HG02884 (cell line): ENCODE measurements around the gene RIPPLY1.
"Not testable (repeated sequence)": the region's sequence is repeated elsewhere in the genome, so short reads cannot be mapped to it uniquely, and the experiment has no call there.

Experiments used
- ATAC-seq: cut with Tn5 transposase; IDR thresholded peaks from one replicate; pipeline ENCODE4 v1.9.1; 2021; ENCODE audit warnings: mild to moderate bottlenecking, moderate library complexity; ENCODE audit not compliant: unreplicated experiment

The RIPPLY1 gene

GRCh38 chrX:106912864-106913263, 9.7 kb upstream of the RIPPLY1 start:
- ATAC-seq = no peak

- ATAC-seq = no peak
These were observed 3.2 kb upstream of the RIPPLY1 start for GRCh38 chrX:106906361-106906760.

- no peak for ATAC-seq
These were observed 2.0 kb upstream of the RIPPLY1 start for GRCh38 chrX:106905064-106905708.

- ATAC-seq = no peak
These were observed 851 bp upstream of the RIPPLY1 start for GRCh38 chrX:106903856-106904528.

GRCh38 chrX:106902684-106903083, 457 bp downstream of the RIPPLY1 start:
- no peak for ATAC-seq

GRCh38 chrX:106901781-106902219, 1.3 kb downstream of the RIPPLY1 start:
- no peak for ATAC-seq

- no peak for ATAC-seq
These were observed 1.8 kb downstream of the RIPPLY1 start for GRCh38 chrX:106901341-106901740.

GRCh38 chrX:106899841-106900240, 3.3 kb downstream of the RIPPLY1 start:
- no peak for ATAC-seq

- no peak for ATAC-seq
These were observed 3.9 kb downstream of the RIPPLY1 start for GRCh38 chrX:106899276-106899675.

GRCh38 chrX:106898462-106898861, 4.7 kb downstream of the RIPPLY1 start:
- peak; percentile 72 for ATAC-seq

- no peak for ATAC-seq
These were observed 5.9 kb downstream of the RIPPLY1 start for GRCh38 chrX:106897259-106897658.

GRCh38 chrX:106894978-106895452, 8.1 kb downstream of the RIPPLY1 start:
- no peak for ATAC-seq

- ATAC-seq = peak; percentile 60
These were observed 8.7 kb downstream of the RIPPLY1 start for GRCh38 chrX:106894392-106894909.

GRCh38 chrX:106891762-106892460, 11.2 kb downstream of the RIPPLY1 start:
- no peak for ATAC-seq

- no peak for ATAC-seq
These were observed 13.7 kb downstream of the RIPPLY1 start for GRCh38 chrX:106889468-106889867.

- ATAC-seq = no peak
These were observed 28.0 kb downstream of the RIPPLY1 start for GRCh38 chrX:106875151-106875550.

GRCh38 chrX:106874075-106874474, 29.1 kb downstream of the RIPPLY1 start:
- no peak for ATAC-seq

GRCh38 chrX:106872796-106873195, 30.3 kb downstream of the RIPPLY1 start:
- ATAC-seq = not testable (repeated sequence)

GRCh38 chrX:106863697-106864096, 39.4 kb downstream of the RIPPLY1 start:
- no peak for ATAC-seq

GRCh38 chrX:106862972-106863688, 40.0 kb downstream of the RIPPLY1 start:
- no peak for ATAC-seq
